Sigmoid colon (tissue), 4 donors: ENCODE results near the gene PTPRF.

ENCODE experiments used
- CTCF ChIP-seq, 4 experiments: fragments of 450-650 bp in 3 of 4; fragments of 200-600 bp in 1 of 4; IDR thresholded peaks; one replicate each; pipeline ENCODE4 v1.5.1; 2016 to 2019; ENCODE audit warnings: antibody characterized with exemption in 4 of 4, mild to moderate bottlenecking in 3 of 4, moderate library complexity in 2 of 4
- POLR2A ChIP-seq, 2 donors: fragments of 450-650 bp; IDR thresholded peaks; one replicate each; pipeline ENCODE4 v1.6.1; 2016; ENCODE audit warnings: antibody characterized with exemption in 2 of 2, mild to moderate bottlenecking in 2 of 2, moderate library complexity in 2 of 2
- POLR2AphosphoS5 ChIP-seq, 4 donors: sonication (generic); formaldehyde crosslinking; IDR thresholded peaks; one replicate each; pipeline ENCODE4 v1.6.1; 2017; ENCODE audit warnings: antibody characterized with exemption in 4 of 4

- TF ChIP-seq CTCF (IDR thresholded peaks at IDR 0.05) (no peak), POLR2A (IDR thresholded peaks at IDR 0.05) (no peak), POLR2AphosphoS5 (IDR thresholded peaks at IDR 0.05) (no peak)
Observed at GRCh38 chr1:43538969-43539368, 8.3 kb downstream of the PTPRF start.
